ENCODE results near the gene YTHDF2.

GRCh38 chr1:28703629-28704028 is 33.1 kb upstream of the YTHDF2 start:
- TF ChIP-seq CTCF (IDR thresholded peaks at IDR 0.05) (no peak), REST (IDR thresholded peaks at IDR 0.05; ENCODE audit: insufficient read depth in 1 of 2, low read depth in 2 of 2, low read length in 1 of 2) (no peak)

Measured in Panc1 (cell line).